ENCODE data around the gene TNNT2. TPM values are rescaled to one million over a fixed set of nuclear protein-coding genes. Genes with fewer than 3 reads are reported as not detected.

TNNT2 gene
- total RNA-seq, 1 experiment from 2014 or later, result 6.4 TPM

DNA sequence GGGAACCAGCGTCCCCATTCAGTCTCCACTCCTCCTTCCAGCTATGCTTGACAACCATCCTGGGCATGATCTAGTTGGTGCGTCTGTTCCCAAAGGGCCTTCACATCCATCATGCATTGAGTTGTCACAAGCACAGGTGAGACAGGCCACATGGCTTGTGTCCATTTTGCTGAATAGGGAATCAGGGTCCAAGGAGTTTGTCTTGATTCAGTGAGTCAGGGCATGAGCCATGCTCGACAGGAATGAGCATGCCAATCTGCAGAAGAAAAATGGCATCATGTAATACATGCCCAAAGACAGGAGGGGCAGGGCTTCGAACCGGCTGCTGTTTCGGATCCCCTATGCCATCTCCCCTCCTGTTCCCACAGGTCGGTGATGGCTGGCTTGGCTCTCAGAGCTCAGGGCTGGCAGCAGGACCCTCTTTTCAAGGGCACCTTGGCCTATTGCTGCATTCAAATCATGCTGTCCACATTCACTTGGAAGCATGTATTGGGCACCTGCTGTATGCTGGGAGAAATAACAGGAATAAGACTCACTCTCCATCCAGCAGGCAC lies 49.7 kb downstream of the TNNT2 start:
- no peak for TF ChIP-seq EZH2 (IDR thresholded peaks at IDR 0.05; ENCODE audit: low read depth)
- TF ChIP-seq, protein P1, sequence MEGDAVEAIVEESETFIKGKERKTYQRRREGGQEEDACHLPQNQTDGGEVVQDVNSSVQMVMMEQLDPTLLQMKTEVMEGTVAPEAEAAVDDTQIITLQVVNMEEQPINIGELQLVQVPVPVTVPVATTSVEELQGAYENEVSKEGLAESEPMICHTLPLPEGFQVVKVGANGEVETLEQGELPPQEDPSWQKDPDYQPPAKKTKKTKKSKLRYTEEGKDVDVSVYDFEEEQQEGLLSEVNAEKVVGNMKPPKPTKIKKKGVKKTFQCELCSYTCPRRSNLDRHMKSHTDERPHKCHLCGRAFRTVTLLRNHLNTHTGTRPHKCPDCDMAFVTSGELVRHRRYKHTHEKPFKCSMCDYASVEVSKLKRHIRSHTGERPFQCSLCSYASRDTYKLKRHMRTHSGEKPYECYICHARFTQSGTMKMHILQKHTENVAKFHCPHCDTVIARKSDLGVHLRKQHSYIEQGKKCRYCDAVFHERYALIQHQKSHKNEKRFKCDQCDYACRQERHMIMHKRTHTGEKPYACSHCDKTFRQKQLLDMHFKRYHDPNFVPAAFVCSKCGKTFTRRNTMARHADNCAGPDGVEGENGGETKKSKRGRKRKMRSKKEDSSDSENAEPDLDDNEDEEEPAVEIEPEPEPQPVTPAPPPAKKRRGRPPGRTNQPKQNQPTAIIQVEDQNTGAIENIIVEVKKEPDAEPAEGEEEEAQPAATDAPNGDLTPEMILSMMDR (conservative IDR thresholded peaks at IDR 0.05), result no peak
- no peak overlapping the region for H3K4me2 ChIP-seq
- POLR2A ChIA-PET (ENCODE audit: unreplicated experiment), result no interaction called here
- H3K79me2 ChIP-seq (ENCODE audit: low read depth), result no peaks in the 10 kb centered on the region
- H3F3A ChIP-seq (ENCODE audit: insufficient read depth, low read depth), result no peaks in the 10 kb centered on the region
- H3K36me3 ChIP-seq (ENCODE audit: low read depth), result no peaks in the 10 kb centered on the region
- H2AFZ ChIP-seq, result no peak overlapping the region
- CTCF ChIA-PET, result no interaction called here
- no TSS peak for BruUV-seq (replicated peaks)
- H3K27me3 ChIP-seq (ENCODE audit: insufficient read depth, low read depth), result peaks cover 18% of the 10 kb centered on the region
- no peaks in the 10 kb centered on the region for H4K20me1 ChIP-seq (ENCODE audit: insufficient read depth)
- DNase-seq, result peak in 1 of 2 experiments; percentile 26
- no peaks in the 10 kb centered on the region for H3K4me1 ChIP-seq (replicated peaks; ENCODE audit: insufficient read depth)
- H3K9me2 ChIP-seq (ENCODE audit: insufficient read depth), result no peaks in the 10 kb centered on the region
- H3K27ac ChIP-seq, result no peak overlapping the region
- no peak overlapping the region for H3K4me3 ChIP-seq
- intact Hi-C loops (cut with micrococcal nuclease; ENCODE audit: unreplicated experiment), result no loop called here
- no peaks in the 10 kb centered on the region for H3K9me3 ChIP-seq (ENCODE audit: insufficient read depth, low read depth)

DNA sequence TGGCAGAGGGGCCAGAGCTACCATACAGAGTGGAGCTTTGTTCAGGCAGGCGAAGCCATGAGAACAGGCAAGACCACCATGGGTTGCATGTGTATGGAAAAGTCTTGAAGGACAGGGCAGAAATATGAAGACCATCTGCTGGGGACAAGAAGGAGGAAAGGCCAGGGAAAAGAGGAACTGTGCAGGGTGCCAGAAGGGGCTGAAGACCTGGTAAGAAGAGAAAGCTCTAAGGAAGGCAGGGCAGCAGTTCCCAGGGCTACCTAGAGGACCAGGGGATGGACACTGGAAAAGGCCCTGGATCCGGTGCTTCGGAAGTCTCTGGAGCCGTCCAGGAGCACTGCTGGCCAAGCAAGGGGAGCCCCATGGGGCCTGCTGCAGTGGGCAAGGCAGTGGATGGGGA lies 50.8 kb downstream of the TNNT2 start:
- TF ChIP-seq EZH2 (IDR thresholded peaks at IDR 0.05; ENCODE audit: low read depth), result no peak
- TF ChIP-seq, protein P1 (conservative IDR thresholded peaks at IDR 0.05), result no peak
- peaks cover 18% of the 10 kb centered on the region for H3K27me3 ChIP-seq (ENCODE audit: insufficient read depth, low read depth)
- no peaks in the 10 kb centered on the region for H3K36me3 ChIP-seq (ENCODE audit: low read depth)
- no peak overlapping the region for H3K4me2 ChIP-seq
- no peaks in the 10 kb centered on the region for H4K20me1 ChIP-seq (ENCODE audit: insufficient read depth)
- no peak overlapping the region for H3K4me3 ChIP-seq
- DNase-seq, result no peak
- CTCF ChIA-PET, result no interaction called here
- intact Hi-C loops (cut with micrococcal nuclease; ENCODE audit: unreplicated experiment), result no loop called here
- no peaks in the 10 kb centered on the region for H3F3A ChIP-seq (ENCODE audit: insufficient read depth, low read depth)
- H3K27ac ChIP-seq, result no peak overlapping the region
- POLR2A ChIA-PET (ENCODE audit: unreplicated experiment), result interaction anchor here (0.6 kb wide), 1 partner anchor 67 kb away, joined by 12 read pairs; no protein-coding TSS in a partner anchor
- no TSS peak for BruUV-seq (replicated peaks)
- H3K9me3 ChIP-seq (ENCODE audit: insufficient read depth, low read depth), result no peaks in the 10 kb centered on the region
- no peaks in the 10 kb centered on the region for H3K4me1 ChIP-seq (replicated peaks; ENCODE audit: insufficient read depth)
- no peak overlapping the region for H2AFZ ChIP-seq
- no peaks in the 10 kb centered on the region for H3K79me2 ChIP-seq (ENCODE audit: low read depth)
- no peaks in the 10 kb centered on the region for H3K9me2 ChIP-seq (ENCODE audit: insufficient read depth)

DNA sequence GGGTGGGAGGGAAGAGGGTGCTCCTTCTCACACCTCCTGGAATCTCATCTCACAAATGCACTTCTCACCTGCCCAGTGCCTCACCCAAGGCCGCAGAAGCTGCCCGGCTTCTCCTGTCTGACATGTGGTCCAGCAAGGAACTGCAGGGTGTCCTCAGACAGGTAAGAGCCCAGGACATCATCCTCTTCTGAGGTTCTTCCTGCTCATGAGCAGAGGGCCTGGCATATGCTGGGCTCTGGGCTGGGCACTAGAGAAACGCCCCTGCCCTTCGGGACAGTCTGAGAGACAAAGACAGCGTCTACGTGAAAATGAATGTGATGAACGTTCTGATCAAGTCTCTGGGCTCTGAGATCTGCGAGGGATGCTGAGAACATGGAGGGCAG lies 51.8 kb downstream of the TNNT2 start:
- H3F3A ChIP-seq (ENCODE audit: insufficient read depth, low read depth), result no peaks in the 10 kb centered on the region
- no peak overlapping the region for H3K4me2 ChIP-seq
- peak in 1 of 2 experiments; percentile 25 for DNase-seq
- no peak overlapping the region for H2AFZ ChIP-seq
- POLR2A ChIA-PET (ENCODE audit: unreplicated experiment), result no interaction called here
- no peaks in the 10 kb centered on the region for H3K36me3 ChIP-seq (ENCODE audit: low read depth)
- CTCF ChIA-PET, result no interaction called here
- no peak overlapping the region for H3K27ac ChIP-seq
- intact Hi-C loops (cut with micrococcal nuclease; ENCODE audit: unreplicated experiment), result no loop called here
- no peaks in the 10 kb centered on the region for H3K4me1 ChIP-seq (replicated peaks; ENCODE audit: insufficient read depth)
- H3K9me2 ChIP-seq (ENCODE audit: insufficient read depth), result no peaks in the 10 kb centered on the region
- no TSS peak for BruUV-seq (replicated peaks)
- H3K9me3 ChIP-seq (ENCODE audit: insufficient read depth, low read depth), result no peaks in the 10 kb centered on the region
- no peak for TF ChIP-seq EZH2 (IDR thresholded peaks at IDR 0.05; ENCODE audit: low read depth)
- TF ChIP-seq, protein P1 (conservative IDR thresholded peaks at IDR 0.05), result no peak
- H3K27me3 ChIP-seq (ENCODE audit: insufficient read depth, low read depth), result peaks cover 18% of the 10 kb centered on the region
- no peaks in the 10 kb centered on the region for H4K20me1 ChIP-seq (ENCODE audit: insufficient read depth)
- H3K4me3 ChIP-seq, result no peak overlapping the region
- H3K79me2 ChIP-seq (ENCODE audit: low read depth), result no peaks in the 10 kb centered on the region

Measured in PC-9 (cell line).